GM21717 (cell line): ENCODE results near the gene C1QTNF12.
"Not testable (repeated sequence)": the region's sequence is repeated elsewhere in the genome, so short reads cannot be mapped to it uniquely, and the experiment has no call there.

ENCODE experiments used
- ATAC-seq: cut with Tn5 transposase; IDR thresholded peaks from one replicate; pipeline ENCODE4 v1.9.1; 2021; ENCODE audit warnings: mild to moderate bottlenecking, moderate library complexity; ENCODE audit not compliant: unreplicated experiment

C1QTNF12 gene

DNA sequence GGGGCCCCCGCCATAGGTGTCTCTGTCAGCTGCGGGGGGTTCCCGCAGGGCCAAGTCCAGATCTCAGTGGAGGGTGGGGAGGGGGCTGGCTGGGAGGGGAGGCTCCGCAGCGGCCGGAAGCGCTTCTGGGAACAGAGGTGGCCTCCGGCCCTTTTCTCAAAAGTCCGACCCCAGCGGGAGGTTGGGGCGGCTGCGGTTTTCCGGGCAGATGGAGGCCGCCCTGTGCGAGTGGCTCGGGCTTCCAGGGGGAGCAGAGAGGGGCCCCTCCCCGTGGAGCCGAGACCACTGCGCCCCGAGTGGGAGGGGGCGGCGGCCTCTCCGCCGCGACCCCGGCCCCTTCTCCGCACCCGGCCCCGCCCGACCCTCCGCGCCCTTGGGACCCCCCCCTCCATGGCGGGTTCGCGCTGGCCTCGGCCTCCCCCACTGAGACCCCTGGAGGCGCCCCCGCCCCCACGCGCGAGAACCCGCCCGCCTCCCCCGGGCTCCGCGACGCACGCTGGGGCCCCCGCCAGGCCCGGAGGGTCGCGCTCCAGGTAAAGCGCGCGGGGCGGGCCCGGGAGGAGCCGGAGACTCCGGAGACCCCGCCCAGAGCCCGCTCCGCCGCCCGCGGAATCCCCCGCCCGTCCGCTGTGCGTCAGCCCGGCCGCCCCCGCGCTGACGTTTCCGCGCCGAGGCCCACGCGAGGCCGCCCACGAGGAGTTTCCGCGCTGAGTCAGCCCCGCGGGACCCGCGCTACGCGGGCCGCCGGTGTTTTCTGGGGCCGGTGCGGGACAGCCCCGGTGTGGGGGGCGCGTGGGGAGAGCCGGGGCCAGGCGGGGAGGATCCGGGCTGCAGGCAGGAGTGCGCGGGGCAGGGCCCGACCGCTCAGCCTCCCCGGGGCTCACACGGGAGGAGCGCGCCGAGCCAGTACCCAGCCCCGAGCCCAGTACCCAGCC, 45.4 kb downstream of the C1QTNF12 start:
- ATAC-seq, result no peak

DNA sequence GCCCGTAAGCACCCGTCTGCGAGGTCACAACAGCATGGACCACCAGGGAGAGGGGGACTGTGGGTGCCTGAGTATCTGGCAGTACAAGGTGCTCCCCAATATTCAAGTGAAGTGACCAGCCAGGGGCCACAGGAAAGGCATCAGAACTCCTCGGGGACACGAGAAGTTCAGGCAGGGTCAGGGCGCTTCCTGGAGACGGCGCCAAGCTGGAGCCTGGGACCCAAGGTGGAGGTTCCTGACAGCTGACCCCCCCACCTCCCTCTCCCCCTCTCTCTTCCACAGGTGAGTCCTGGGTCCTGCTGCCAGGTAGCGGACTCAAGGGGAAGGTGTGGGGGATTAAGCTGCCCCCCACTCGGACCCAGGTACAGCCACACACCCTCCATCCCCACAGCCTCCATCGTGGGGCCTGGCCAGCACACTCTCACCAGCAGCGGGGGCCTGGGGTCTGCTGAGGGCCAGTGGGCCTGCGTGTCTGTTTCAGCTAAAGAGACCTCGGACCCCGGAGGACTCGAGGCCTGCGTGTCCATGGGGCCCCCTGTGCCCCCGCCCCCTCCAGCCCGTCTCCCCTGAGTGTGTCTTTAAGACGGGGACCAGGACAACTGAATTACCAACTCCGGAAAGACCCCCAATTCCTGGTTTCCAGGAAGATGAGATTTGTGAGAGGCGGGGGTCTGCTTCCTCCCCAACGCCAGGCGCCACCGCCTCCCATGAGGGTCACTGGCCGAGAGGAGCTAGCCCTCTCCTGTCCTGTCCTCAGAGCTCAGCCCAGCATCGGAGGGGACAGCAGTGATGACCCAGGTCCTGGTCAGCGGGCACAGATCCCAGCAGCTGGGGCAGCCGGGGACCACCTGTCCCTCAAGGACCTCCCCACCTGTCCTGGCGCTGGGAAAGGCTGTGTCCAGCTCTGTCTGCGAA, 46.3 kb downstream of the C1QTNF12 start:
- no peak for ATAC-seq

DNA sequence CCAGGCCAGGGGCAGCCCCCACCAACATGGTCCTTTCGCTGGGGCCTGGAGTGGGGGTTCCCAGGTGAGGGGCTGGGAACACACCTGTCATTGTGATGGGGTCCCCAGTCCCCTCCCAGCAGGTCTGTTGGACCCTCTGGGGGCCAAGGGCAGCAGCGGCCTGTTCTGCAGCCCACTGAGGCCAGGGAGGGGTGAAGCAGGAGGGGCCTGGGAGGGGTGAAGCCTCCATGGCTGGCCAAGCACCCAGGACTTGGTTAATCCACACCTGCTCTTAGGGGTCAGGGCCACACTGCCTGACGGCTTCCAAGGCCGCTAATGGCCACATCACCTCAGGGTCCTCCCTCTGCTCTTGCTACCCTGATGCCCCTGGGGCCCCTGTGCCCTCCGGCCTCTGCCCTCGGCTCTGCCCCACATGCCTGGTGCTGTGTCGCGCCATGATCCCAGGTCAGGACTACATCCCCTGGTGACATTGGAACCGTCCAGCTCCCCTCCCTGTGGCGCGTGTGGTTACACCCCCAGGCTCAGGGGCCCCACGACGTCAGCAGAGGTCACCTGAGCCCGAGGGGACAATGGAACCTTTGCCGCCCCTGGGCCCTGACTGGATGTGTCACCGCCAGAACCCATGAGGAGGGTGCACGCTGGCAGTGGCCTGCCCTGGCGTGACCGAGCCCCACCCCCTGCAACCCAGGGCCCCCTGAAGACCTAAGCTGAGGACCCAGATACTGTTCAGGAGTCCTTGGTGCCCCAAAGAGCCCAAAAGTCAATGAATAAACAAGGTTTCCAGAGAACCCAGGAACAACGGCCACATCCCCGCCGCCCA, 47.2 kb downstream of the C1QTNF12 start:
- ATAC-seq, result no peak

DNA sequence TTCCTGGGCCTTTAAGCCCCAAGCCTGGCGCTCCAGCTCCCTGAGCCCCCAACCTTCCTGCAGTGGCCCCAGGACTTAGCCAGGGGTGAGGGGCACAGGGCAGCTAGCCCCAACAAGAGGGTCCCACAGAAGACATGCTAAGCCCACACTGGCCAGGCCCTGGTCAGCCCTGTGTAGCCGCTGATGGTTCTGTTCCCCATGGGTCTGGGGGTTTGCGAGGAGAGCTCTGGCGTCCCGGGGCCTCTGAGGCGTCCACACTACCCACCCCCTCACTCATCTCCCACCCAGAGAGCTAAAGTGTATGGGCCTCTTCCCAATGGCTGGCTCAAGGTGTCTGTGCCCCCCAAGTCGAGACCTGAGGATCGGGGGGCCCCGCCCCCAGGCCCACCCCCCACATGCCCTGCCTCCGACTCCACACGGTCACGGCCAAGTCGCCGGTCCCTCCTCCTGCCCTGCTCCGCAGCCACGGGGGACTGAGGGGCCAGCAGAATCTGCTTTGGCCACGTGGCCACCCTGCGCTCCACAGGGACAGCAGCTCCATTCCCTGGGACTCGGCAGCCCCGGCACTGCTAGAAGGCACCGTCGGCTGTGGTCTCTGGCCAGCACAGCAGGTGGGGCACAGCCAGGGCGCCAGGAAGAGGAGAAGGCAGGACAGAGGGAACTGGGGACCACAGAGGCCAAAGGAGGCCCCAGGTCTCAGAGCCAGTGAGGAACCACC, 47.9 kb downstream of the C1QTNF12 start:
- no peak for ATAC-seq

DNA sequence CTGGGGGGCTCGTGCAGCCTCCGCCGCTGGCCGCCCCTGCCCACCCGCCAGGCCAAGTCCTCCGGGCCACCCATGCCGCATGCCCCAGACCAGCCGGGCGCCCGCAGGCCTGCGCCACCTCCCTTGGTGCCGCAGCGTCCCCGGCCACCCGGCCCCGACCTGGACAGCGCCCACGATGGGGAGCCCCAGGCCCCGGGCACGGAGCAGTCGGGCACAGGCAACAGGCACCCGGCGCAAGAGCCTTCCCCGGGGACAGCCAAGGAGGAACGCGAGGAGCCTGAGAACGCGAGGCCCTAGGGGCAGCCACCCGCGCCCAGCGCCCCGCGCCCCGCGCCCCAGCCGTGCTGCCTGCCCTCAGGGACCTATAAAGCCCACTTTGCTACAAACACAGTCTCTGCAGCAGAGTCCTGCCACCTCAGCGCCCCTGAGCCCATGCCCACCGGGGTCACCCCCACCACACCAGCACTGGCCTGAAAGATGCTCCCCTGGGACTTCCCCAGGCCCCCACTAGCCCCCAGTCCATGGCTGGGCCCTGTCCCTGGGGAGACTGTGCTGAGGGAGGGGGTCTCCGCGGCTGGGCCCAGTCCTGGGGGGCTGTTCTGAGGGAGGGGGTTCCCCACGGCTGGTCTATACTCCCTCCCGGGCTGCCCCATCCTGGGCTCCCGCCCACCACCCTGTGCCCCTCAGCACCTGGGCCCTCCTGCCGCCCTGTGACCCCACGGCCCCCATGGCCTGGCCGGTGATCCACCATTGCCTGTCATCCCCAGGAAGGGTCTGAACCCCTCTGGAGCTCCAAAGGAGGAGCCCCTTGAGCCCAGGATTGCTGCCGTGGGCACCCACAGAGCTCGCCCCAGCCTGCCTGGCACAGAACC, 48.7 kb downstream of the C1QTNF12 start:
- no peak for ATAC-seq

DNA sequence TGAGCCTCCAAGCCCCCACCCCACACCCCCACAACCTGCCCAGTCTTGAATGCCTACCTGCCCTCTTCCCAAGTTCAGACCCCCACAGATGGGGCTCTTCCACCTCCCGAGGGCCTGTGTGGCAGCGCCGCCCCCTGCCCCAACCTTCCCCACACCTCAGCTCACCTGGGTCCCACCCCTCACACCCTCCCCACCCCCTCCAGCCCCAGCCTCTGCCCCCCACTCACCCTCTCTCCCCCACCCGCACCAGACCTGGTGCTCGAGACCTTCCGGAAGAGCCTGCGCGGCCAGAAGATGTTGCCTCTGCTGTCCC, 49.4 kb downstream of the C1QTNF12 start:
- no peak for ATAC-seq

DNA sequence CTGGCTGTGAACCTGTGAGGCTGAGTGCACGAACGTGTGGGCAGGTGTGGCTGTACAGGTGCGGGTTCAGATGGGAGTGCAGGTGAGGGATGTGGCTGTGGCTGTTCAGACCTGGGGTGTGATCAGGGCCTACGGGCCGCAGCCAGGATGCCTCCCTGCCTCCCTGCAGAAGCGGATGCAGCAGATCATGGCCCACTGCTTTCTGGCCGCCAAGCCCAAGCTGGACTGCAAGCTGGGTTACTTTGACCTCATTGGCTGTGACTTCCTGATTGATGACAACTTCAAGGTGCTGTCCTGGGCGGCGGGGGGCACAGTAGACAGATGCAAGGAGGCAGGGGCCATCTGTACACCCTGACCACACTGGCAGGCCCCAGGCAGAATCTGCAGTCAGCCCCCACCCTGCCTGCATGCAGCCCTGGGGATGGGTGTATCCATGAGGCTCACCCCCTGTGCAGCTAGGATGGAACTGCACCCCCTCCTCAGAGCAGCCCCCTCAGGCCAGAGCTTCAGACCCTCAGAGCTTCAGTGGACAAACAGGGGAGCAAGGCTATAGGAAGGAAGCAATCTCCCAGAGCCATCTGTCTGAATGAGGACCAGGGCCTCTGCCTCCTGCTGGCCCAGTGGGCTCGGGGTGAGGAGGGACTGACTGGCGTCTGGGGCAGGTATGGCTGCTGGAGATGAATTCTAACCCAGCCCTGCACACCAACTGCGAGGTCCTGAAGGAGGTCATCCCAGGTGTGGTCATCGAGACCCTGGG, 49.9 kb downstream of the C1QTNF12 start:
- no peak for ATAC-seq

DNA sequence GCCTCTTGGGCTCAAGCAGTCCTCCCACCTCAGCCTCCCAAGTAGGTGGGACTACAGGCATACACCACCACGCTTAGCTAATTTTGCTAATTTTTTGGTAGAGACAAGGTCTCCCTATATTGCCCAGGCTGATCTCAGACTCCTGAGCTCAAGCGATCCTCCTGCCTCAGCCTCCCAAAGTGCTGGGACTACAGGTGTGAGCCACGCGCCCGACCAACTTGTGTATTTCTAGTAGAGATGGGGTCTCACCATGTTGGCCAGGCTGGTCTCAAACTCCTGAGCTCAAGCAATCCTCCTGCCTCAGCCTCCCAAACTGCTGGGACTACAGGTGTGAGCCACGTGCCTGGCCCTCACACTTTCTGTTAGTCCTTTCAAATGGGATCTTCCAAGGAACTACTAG, 50.8 kb downstream of the C1QTNF12 start:
- not testable (repeated sequence) for ATAC-seq

DNA sequence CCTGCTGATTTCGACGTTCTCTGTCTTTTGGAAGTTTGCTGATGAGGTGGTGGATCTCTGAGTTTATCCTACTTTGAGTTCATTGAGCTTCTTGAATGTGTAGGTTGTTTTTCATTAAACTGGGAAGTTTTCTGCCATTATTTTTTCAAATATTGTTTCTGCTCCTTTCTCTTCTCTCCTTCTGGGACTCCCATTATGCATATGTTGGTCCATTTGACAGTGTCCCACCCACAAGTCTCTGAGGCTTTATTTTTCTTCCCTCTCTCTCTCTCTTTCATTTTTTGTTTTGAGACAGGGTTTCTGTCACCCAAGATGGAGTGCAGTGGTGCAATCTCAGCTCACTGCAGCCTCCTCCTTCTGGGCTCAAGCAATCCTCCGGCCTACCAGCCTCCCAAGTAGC, 51.8 kb downstream of the C1QTNF12 start:
- ATAC-seq, result no peak
